Activated effector memory CD4-positive, alpha-beta T cell treated with Interleukin-2 at 50 U/mL for 16 hours (primary cell): ENCODE measurements around the gene SETBP1.

ENCODE experiments used
- DNase-seq: peaks from one replicate; pipeline ENCODE4 v3.0.0-alpha.2; 2020

Gene SETBP1

DNA sequence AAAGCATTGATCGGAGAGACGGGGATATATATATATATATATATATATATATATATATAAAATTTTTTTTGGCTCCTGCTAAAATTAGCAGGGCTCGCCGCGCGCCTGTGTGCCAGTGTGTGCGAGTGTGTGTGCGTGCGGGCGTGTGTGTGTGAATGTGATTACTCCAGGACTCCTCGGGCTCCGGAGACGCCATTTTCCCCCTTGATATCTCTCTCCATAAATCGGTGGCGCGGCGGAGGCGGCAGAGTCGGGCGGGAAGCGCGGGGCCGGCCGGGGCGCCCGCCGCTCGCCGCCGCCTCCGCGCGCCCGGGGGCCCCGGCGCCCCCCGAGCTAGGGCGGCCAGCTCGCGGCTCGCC, 795 bp upstream of the SETBP1 start:
- no peak for DNase-seq

DNA sequence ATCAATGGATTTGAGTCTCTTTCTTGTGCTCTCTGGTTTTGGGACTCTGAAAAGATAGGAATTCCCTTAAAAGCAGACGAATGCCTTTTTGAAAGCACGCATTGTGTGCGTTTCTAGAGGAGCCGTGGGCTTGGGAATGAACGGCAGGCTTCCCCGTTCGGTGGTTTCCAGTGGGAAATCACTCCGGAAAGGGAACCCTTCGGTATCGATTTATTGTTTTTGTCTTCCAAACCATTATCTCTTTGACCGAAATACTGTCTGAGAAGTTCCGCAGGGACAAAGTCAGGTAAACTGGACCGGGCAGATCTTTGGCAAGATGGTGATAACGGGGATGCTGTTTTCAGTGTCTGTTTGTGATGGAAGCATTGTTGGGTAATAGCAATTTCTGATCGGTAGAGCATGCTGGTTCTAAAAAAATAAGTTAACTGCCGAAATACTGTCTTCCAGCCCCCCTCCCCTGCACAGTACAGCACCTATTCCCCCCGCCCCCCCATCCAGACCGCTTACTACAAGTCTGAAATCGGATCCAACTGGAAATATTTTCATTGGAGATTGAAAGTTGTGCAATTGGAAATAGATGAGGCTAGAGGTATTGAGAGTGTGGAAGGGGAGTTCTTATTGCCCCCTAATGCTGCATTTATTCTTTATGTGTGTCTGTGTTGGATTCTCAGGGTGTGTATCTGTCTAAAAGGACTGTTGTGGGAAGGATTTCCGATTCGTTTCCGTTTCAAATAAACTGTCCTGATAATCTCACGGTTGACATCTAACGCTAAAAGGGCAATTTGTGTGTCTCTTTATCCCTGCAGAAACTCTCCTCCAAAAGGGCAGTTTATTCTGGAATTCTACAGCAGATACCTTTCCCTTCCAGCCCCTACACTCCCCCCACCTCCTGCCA, 635 bp downstream of the SETBP1 start:
- DNase-seq = no peak

DNA sequence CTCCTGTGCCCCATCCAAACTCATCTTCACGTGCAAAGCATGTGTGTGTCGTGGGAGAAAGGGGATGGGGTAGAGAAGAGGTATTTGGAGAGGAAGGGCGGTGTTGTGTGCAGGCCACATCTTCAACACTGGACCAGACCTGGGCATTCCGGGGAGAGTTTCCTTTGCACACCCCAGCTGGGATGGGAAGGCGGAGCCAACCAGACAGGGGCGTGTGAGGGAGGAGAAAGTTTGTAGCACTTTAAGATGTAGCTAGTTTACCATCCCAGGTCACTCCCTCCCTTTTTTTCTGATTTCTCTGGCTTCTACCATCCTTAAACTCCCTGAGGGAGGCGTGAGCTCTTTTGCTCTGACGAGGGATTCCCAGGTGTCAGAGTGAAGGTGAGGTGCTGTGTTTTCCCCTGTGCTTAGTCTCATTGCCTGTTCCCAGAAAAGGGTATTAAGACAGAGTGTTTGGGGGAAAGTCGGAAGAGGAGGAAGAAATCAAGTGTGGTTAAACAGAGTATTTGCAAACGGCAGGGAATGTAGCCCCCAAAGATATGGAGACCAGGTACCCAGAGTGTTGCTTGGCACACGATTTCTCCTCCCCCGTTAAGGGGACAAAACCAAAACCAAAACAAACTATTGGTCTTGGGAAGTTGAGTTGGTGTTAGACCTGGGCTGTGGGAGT, 1.6 kb downstream of the SETBP1 start:
- no peak for DNase-seq

DNA sequence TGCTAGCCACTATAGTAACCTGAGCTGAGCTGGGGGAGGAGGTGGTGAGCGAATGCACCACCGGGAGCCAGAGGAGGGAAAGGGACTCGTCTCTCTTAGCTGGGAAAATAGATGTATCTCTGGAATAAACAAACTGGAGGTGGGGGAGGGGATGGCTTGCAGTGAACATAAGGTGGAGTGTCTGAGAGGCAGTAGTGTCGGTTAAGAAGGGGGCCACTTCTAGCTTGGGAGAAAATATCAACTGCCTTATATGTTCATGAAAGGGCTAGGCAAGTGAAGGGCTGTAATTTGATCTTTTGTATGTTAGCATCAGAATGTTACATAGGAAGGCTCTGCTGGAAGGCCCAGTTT, 2.2 kb downstream of the SETBP1 start:
- no peak for DNase-seq

DNA sequence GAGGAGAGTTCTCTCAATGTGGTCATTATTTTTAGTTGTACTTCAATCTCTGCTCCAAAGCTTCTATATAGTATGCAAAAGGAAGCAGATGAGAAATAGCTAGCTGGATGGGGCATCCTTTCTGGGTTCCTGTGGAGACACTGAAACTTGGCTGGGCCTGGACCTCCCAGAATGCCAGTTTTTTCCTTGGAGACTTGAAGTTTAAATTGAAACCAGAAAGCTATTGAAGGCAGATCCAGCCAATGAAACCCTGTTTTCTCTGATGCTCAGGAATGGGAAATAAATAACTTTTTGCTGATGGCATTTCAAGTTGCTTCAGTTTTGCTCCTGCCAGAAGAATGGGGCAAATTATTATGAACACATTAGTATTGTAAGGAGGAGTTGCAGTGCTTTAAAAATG, 2.9 kb downstream of the SETBP1 start:
- DNase-seq = no peak

DNA sequence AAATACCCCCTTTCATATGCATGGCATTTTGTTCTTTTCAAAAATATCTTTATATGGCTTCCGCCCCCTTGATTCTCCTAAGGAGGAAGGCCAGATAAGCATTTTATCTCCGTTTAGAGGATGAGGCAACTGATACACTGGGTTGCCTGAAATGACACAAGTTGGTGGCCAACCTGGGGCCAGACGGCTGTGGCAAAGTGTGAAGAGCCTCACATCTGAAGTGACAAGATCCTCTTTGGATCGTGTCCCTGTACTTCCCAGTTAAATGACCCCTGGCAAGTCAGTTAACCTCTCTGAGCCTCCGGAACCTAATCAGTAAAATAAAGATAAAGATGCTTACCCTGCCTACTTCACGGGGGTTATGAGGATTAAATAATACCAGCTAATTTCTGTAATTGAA, 4.6 kb downstream of the SETBP1 start:
- DNase-seq = no peak

DNA sequence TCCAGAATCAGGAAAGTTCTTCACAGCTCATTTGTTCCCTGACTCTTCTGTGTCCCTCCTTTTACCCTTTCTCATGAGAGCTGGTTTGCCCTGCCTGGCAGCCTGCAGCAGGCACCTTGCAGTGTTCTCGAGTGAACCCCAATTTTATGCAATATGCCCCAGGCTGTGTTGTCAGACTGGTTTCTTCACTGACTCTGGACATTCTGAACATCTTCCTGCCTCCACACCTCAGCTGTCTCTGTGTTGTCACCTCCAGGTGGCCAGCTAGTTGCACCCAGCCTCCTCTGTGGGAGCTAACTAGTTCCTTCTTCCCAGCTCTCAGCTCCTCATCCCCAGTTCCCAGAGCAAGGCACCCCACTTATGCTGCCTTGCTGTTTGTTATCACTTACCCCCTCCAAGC, 5.5 kb downstream of the SETBP1 start:
- no peak for DNase-seq

DNA sequence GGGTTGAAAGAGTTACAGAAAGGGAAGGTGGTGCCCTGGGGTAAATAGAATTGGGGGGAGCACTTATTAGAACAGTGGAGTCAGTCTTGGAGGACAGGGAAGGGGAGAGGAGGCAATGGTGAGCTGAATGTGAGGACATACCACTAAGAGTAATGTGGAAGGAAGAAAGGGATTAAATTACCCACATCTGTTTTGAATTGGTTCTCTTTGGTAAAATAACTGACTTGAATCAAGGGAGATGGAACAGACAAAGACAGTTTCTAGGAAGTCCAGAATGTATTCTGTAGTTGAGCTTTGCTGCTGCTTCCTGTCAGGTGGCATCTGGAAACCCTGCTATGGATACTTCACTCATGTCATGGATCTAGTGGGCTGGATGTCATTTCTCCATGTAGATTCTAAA, 6.7 kb downstream of the SETBP1 start:
- no peak for DNase-seq

DNA sequence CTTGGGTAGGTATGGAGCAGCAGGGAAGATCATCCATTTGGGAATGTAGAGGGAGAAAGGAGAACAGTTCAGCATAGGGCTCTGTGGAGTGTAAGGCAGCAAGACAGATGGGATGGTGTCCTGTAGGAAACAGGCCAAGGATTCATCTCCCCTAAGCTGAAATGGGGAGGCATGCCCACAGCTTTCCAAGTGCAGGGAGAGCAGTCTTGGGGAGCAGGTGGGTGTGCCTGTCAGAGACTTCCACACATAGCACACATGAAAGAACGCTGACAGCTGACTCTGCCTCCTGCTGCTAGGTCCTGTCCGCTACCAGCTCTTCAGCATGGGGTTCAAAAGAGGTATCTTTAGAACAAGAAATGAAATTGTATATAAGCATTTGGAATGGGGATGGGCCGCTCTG, 9.0 kb downstream of the SETBP1 start:
- DNase-seq = no peak

DNA sequence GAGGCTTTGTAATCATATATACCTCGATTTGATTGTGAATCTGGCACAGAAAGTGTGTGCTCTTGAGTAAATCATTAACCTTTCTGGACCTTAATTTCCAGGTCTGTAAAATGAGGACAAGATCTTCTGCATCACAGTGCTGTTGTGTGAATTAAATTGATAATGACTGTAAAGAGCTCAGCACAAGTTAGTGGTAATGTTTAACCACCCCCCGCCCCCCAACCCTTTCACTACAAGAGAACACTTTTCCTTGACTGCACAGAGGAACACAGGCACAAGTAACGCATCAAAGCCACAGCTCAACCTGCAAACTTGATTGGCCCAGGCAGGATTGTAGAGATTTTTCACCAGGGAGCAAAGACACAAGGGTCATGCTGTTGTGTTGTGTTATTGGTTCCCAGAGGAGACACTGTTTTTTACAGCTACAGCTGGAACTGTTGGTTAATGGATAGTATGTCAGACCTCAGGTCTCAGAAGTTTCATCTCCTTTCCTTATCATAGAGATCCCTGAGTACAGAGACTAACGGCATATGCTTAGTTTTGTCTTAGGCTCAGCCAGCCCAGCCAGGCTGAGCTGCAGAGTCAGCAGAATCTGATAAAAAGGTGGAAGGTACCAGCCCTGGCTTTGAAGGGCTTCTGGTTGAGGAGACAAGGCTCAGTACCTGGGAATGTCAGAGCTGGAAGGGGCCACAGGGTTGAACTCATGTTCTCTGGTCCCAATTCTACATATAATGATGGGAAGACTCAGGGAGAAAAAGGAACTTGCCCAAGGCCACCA, 10.6 kb downstream of the SETBP1 start:
- no peak for DNase-seq

DNA sequence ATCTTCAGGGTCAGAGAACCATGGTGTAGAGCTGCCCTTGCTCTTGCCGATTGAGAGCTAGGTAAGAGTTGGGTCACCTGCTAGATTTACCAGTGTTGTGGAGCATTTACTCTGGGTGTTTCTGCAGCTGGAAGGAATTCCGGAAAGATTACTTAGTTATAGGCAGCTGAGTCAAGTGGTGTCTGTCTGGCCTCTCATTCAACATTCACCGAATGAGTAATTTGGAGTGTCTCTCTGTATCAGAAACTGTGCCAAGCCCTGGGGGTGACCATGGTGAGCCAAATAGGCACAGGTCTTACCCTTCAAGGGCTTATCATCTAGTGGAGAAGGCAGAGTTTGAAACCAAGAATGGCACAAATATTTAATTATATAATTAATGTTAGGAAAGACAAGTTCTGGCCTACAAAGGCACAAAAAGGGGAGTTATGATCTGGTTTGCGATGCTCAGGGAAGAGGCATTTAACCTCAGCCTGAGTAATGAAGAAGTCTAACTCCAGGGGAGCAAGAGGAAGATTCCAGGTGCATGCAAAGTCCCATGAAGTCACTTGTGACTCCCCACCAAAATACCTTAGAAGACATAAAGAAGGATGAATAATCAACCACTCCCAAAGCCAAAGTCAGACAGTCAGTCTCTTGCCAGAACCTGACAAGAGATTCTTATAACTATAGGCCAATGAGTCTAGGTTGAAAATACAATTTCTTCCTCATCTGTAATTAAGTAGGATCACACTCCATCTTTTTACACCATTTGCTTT, 12.5 kb downstream of the SETBP1 start:
- DNase-seq = no peak

DNA sequence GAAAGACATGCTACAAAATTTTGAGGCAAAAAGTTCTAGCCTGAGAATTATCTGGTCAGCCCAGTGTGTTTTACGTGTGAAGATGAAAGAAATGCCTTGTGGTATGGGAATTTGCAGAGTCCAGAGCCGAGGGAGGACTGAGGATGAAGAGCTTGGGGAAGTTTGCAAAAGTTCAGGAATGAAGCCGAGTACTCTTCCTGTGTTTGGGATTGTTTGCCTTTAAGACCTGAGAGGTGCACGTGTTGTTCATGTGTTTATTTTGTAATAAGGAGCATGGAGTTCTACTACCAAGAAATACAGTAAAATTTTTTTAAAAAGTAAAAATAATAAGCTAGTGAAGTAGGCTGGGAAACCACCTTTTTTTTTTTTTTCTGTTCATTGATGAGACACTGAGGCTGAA, 14.8 kb downstream of the SETBP1 start:
- no peak for DNase-seq

DNA sequence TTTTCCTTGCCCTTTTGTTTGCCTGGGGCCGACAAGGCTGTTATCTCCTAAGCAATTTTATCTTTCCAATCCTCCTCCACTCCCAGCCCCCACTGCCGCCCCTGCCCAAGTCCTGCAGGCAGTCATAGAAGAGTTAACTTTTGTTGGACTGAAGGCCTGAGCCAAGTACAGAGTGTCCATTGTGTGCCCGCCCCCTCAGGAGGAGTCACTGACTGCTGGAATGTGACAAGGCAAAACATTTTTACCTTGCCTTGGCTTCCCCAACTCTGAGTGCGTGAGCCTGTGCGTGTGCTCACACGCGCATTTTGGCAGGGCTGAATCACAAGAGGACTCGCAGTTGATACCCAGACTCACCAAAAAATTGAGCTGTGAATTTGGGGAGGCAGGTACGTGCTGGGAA, 16.2 kb downstream of the SETBP1 start:
- no peak for DNase-seq

DNA sequence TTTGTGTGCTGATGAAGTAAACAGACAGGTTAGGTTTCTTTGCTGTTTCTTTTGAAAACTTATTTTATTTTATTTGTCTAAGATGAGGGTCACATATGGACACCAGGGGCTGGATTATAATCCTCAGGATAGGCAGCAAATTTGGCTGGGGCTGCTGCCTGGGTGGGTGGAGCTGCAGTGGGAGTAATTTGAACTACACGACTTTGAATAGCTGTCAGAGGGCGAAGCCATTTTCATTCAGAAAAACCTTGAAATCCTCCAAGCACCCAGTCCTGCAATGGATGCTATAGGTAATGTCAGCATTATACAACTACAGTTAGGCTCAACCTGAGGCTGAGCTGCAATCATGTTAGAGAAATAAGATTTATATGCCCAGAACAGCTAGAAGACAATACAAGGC, 16.6 kb downstream of the SETBP1 start:
- no peak for DNase-seq

DNA sequence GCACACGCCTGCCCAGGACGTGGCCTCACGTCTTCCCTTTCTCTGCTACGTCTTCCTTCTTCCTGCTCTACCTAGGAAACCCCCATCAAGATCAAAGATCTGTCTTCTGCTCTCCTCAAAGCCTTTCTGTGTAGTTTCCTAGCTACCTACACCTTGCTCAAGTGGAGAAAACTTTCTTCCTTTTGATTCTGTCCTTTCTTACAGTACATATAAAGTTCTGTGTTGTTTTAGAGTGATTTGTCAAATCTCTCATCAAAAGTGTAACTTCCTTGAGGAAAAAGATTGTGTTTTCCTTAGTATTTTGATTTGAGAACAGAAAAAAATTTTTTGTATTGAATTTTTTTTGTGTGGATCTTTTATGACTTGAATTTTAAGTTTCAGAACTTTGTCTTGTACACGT, 17.8 kb downstream of the SETBP1 start:
- DNase-seq = no peak

DNA sequence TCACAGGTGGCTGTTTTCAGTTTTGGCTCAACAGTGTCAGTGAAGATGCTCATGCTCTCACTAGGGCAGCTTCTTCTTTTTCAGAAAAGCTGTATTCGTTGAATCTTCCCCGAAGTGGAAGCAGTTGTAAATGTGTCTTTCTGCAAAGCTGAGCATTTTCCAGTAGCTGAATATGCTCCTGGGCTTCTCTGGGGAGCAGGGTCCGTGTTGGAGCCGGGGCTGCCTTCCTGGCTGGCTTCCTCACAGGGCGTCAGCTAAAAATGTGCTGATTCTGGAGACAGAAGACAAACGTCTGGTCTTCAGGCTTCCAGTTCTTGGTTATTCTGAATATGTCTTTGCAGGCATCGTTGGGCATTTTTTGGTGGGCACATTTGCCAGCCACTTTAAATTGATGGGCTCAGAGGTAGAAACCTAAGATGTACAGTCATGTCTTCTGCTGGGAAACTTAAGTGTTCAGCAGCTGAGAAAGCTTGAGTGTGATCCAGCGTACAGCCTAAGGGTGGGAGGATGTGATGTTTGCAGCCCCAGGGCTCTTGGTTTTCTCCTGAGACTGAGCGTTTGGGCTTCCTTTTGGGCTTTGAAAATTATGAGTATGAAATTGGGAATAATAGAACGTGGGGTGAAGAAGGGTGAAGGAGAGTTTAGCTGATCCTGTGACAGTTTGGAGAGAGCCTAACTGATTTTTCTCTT, 19.0 kb downstream of the SETBP1 start:
- DNase-seq = no peak

DNA sequence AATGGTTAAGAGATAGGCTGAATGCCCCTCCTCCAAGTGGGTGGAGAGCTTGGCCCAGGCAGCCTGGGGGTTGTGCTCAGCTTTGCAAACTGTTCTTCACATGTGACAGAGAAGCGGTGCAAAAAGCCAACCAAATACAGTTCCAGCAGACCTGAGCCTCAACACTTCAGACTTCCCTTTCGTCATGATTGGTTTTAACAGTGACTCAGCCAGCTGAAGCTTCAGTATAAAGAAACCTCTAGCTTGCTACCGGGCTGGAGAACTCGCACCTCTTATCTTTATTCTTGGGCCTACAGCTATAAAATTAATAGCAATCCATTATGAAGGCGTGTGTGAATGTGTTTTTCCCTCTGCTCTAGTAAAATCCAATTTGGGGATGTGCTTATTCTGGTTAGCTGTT, 20.0 kb downstream of the SETBP1 start:
- DNase-seq = no peak

DNA sequence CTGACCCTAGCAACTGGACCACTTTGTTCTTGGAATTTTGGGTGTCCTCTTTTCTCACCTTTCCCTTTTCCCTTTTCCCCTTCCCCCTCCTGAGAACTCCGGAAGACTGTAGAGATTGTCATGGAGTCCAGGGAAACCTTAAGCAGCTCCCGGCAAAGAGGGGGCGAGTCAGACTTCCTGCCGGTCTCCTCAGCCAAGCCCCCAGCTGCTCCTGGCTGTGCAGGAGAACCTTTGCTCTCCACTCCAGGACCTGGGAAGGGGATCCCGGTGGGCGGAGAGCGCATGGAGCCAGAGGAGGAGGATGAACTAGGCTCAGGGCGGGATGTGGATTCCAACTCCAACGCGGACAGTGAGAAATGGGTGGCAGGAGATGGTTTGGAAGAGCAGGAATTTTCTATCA, 20.5 kb downstream of the SETBP1 start:
- DNase-seq = no peak

DNA sequence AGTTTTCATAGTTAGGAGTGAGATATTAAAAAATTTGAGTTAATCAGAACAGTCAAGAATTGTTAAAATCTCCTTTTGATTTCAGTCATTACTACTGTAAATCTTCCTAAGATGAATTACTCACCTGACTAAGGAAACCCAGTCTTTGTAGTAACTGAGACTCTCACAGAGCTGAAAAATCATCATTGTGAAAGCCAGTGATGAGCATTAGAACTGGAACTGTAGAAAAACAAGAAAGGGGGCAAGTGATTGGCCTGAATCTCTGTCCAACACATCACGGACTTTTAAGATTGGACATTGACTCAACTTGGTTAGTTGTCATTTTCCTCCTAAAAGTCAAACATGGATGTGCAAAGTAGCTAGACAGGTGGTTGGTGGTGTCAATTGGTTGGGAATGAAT, 21.9 kb downstream of the SETBP1 start:
- no peak for DNase-seq

DNA sequence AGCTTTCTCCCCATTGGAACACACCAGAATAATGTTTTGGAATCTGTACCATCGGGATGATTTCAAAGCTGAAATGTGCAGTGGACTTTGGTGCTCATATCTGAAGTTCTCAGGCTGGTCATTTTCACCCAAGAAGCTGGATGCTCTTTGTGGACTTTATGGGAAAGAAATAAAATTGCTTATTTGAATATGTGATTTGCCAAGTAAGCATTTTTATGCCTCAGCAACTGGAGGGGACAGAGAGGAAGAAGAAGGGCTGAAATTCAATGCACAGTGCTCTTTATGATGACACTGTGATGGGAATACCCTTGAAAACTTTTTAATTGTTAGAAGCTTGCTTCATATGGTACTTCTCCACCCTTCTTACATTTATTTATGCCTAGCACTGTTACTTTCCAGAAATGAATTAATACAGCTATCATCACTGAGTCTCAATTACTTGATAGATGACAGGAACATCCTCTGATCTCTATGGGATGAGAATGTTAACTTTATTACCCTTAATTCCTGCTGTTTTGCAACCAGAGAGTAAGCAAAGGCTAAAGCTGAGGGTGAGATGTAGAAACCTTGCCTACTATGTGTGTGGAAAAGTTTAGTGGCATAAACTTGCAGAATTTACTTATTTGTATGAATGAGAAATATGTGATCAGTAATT, 23.6 kb downstream of the SETBP1 start:
- no peak for DNase-seq

DNA sequence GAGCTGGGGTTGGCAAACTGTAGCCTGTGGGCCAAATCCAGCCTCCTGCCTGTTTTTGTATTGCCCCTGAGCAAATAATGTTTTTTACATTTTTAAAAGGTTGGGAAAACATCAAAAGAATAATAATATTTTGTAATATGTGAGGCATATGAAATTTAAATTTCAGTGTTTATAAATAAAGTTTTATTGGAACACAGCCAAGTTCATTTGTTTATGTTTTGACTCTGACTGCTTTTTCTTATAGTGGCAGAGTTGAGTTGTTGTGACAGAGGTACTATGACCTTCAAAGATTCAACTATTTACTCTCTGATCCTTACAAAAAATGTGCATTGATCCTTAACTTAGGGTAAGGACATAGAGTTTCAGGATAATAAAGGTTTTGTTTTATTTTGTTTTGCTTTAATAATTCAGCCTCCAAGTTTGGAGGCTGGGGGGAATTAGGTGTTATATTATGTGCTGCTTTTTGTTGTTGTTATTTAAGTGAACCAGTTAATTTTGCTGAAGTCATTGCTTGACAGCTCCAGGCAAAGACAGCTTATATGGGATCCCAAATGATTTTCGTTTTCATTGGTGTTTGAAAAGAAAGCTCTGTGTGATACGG, 24.5 kb downstream of the SETBP1 start:
- DNase-seq = no peak
